ENCODE data around the gene CSTF1. TPM values are rescaled to one million over a fixed set of nuclear protein-coding genes. Genes with fewer than 3 reads are reported as not detected.

CSTF1 gene
- total and polyA plus RNA-seq, 5 experiments from 2014 or later, result 27.2 to 52.8 (median 33.3) TPM

GRCh38 chr20:56445540-56445939 is 53.1 kb downstream of the CSTF1 start:
- H3K4me1 Mint-ChIP-seq, result peaks cover 19 to 35% (median 26%) of the 10 kb centered on the region in 4 donors
- ATAC-seq, result no peak

GRCh38 chr20:56447227-56447626 is 54.8 kb downstream of the CSTF1 start:
- no peak for ATAC-seq
- H3K27ac Mint-ChIP-seq, result peak overlapping the region in 4 of 10 donors; percentile 11 to 69 (median 44)
- peaks cover 12 to 63% (median 29%) of the 10 kb centered on the region in 3 donors for H3K36me3 Mint-ChIP-seq

More at GRCh38 chr20:56445540-56445939, 53.1 kb downstream of the CSTF1 start:
- Mint-ChIP-seq H3K27ac (peak overlapping the region in 7 of 10 donors; percentile 8 to 88 (median 41)), H3K4me3 (no peak overlapping the region), H3K9me3 (no peaks in the 10 kb centered on the region), H3K36me3 (peaks cover 6 to 47% (median 16%) of the 10 kb centered on the region in 3 donors), H3K27me3 (no peaks in the 10 kb centered on the region)
- POLR2A ChIA-PET, result no interaction called here
- no peak for DNase-seq

GRCh38 chr20:56449459-56449858 is 57.0 kb downstream of the CSTF1 start:
- ATAC-seq (no peak), DNase-seq (no peak)
- Mint-ChIP-seq H3K27me3 (no peaks in the 10 kb centered on the region), H3K4me3 (no peak overlapping the region), H3K27ac (no peak overlapping the region), H3K36me3 (peaks cover 12 to 84% (median 31%) of the 10 kb centered on the region in 3 donors), H3K9me3 (no peaks in the 10 kb centered on the region), H3K4me1 (peaks cover 5 to 11% (median 8%) of the 10 kb centered on the region in 4 donors)
- POLR2A ChIA-PET, result no interaction called here

More at GRCh38 chr20:56447227-56447626, 54.8 kb downstream of the CSTF1 start:
- Mint-ChIP-seq H3K9me3 (no peaks in the 10 kb centered on the region), H3K27me3 (no peaks in the 10 kb centered on the region), H3K4me3 (no peak overlapping the region), H3K4me1 (peaks cover 9 to 25% (median 19%) of the 10 kb centered on the region in 4 donors)
- DNase-seq, result no peak
- POLR2A ChIA-PET, result interaction anchor here (1.2 kb wide), 1 partner anchor 35 kb away, joined by 3 read pairs; the partner anchor contains the start of gene CASS4

GRCh38 chr20:56451056-56451765 is 58.8 kb downstream of the CSTF1 start:
- Mint-ChIP-seq H3K27me3 (no peaks in the 10 kb centered on the region), H3K4me3 (no peak overlapping the region), H3K36me3 (peaks cover 12 to 89% (median 27%) of the 10 kb centered on the region in 3 donors), H3K4me1 (peaks cover 0 to 14% (median 3%) of the 10 kb centered on the region in 4 donors), H3K9me3 (no peaks in the 10 kb centered on the region), H3K27ac (peak overlapping the region in 5 of 10 donors; percentile 27 to 67 (median 42))
- no peak for DNase-seq
- no peak for ATAC-seq
- POLR2A ChIA-PET, result interaction anchor here (1.0 kb wide), 1 partner anchor 17 kb away, joined by 3 read pairs; the partner anchor contains the start of gene RTF2

- Mint-ChIP-seq H3K36me3 (peaks cover 9 to 83% (median 28%) of the 10 kb centered on the region in 3 donors), H3K4me3 (no peak overlapping the region)
Observed at GRCh38 chr20:56453352-56453751, 60.9 kb downstream of the CSTF1 start.

GRCh38 chr20:56454754-56455153 is 62.3 kb downstream of the CSTF1 start:
- no peak for DNase-seq
- H3K9me3 Mint-ChIP-seq, result no peaks in the 10 kb centered on the region
- no peaks in the 10 kb centered on the region for H3K27me3 Mint-ChIP-seq
- POLR2A ChIA-PET, result interaction anchor here (1.5 kb wide), 1 partner anchor 37 kb away, joined by 4 read pairs; no protein-coding TSS in a partner anchor
- H3K4me1 Mint-ChIP-seq, result peaks cover 0 to 16% (median 3%) of the 10 kb centered on the region in 4 donors
- H3K36me3 Mint-ChIP-seq, result peaks cover 6 to 87% (median 31%) of the 10 kb centered on the region in 3 donors
- H3K27ac Mint-ChIP-seq, result peak overlapping the region in 6 of 10 donors; percentile 28 to 71 (median 52)
- ATAC-seq, result no peak
- no peak overlapping the region for H3K4me3 Mint-ChIP-seq

More at GRCh38 chr20:56453352-56453751, 60.9 kb downstream of the CSTF1 start:
- Mint-ChIP-seq H3K27me3 (no peaks in the 10 kb centered on the region), H3K9me3 (no peaks in the 10 kb centered on the region), H3K27ac (peak overlapping the region in 5 of 10 donors; percentile 32 to 70 (median 40)), H3K4me1 (peaks cover 0 to 14% (median 1%) of the 10 kb centered on the region in 4 donors)
- DNase-seq (no peak), ATAC-seq (no peak)
- POLR2A ChIA-PET, result no interaction called here

Other genes starting within 250 kb of the CSTF1 start
- not detected for gene MC3R, start 143.9 kb upstream of the CSTF1 start, total RNA-seq
- not detected for gene MC3R, start 143.9 kb upstream of the CSTF1 start, polyA plus RNA-seq
- gene FAM210B, start 33.7 kb upstream of the CSTF1 start, total RNA-seq, result 10 to 100 TPM; 25.2 to 27.8 TPM
- gene FAM210B, start 33.7 kb upstream of the CSTF1 start, polyA plus RNA-seq, result 10 to 100 TPM; 26.7 to 32.9 (median 27.8) TPM
- gene AURKA, start 430 bp upstream of the CSTF1 start, total RNA-seq, result 1 to 10 TPM in 1 of 2 experiments, under 1 TPM in 1; 0.85 to 1.3 TPM
- under 1 TPM; 0.19 to 0.50 (median 0.44) TPM for gene AURKA, start 430 bp upstream of the CSTF1 start, polyA plus RNA-seq
- gene CASS4, start 19.6 kb downstream of the CSTF1 start, total RNA-seq, result 10 to 100 TPM; 11.6 to 12.9 TPM
- 10 to 100 TPM in 1 of 3 donors, 1 to 10 TPM in 2; 5.5 to 11.2 (median 7.1) TPM for gene CASS4, start 19.6 kb downstream of the CSTF1 start, polyA plus RNA-seq
- gene RTF2, start 76.0 kb downstream of the CSTF1 start, total RNA-seq, result 10 to 100 TPM; 65.1 to 69.0 TPM
- 100 to 1,000 TPM; 121 to 147 (median 138) TPM for gene RTF2, start 76.0 kb downstream of the CSTF1 start, polyA plus RNA-seq
- gene FAM209A, start 132.1 kb downstream of the CSTF1 start, total RNA-seq, result 1 to 10 TPM; 7.5 to 7.9 TPM
- under 1 TPM in 2 of 3 donors, not detected in 1; 0.31 to 0.42 TPM for gene FAM209A, start 132.1 kb downstream of the CSTF1 start, polyA plus RNA-seq
- gene FAM209B, start 140.6 kb downstream of the CSTF1 start, total RNA-seq, result 1 to 10 TPM; 4.4 to 5.2 TPM
- gene FAM209B, start 140.6 kb downstream of the CSTF1 start, polyA plus RNA-seq, result 1 to 10 TPM in 1 of 3 donors, not detected in 2; 1.7 TPM
- gene TFAP2C, start 236.7 kb downstream of the CSTF1 start, total RNA-seq, result not detected
- gene TFAP2C, start 236.7 kb downstream of the CSTF1 start, polyA plus RNA-seq, result not detected